MCF 10A (cell line): ENCODE measurements around the gene RHOJ. TPM values are rescaled to one million over a fixed set of nuclear protein-coding genes. Genes with fewer than 3 reads are reported as not detected.
"Not testable (repeated sequence)": the region's sequence is repeated elsewhere in the genome, so short reads cannot be mapped to it uniquely, and the experiment has no call there.

Source experiments
- BruUV-seq: library from RNA; stranded (reverse); fragments of 400-500 nt; replicated peaks from 2 replicates; lab custom pipeline; 2021; lab: Mats Ljungman, UMichigan
- CTCF ChIA-PET: fragments of 300-600 bp; sonication (Branson Sonifier 250); formaldehyde crosslinking; extraction: SDS; loops from one replicate; lab custom pipeline; 2021; ENCODE audit warnings: antibody characterized with exemption, inconsistent platforms; lab: Yijun Ruan, JAX
- POLR2A ChIA-PET: fragments of 300-600, 350-650 bp; sonication (Branson Sonifier 250); formaldehyde crosslinking; extraction: SDS; loops from one replicate; lab custom pipeline; 2020; ENCODE audit warnings: antibody characterized with exemption, inconsistent platforms; lab: Yijun Ruan, JAX
- DNase-seq: peaks from one replicate; pipeline ENCODE4 v3.0.0-alpha.2; 2018; ENCODE audit not compliant: unreplicated experiment
- H3K27ac Mint-ChIP-seq: one replicate; pipeline ENCODE4 v1.8.0; 2022; ENCODE audit warnings: mild to moderate bottlenecking, low read depth, mixed read lengths; ENCODE audit not compliant: unreplicated experiment
- H3K27me3 Mint-ChIP-seq: one replicate; pipeline ENCODE4 v1.8.0; 2022; ENCODE audit warnings: mixed read lengths; ENCODE audit not compliant: insufficient read depth, unreplicated experiment
- H3K36me3 Mint-ChIP-seq: one replicate; pipeline ENCODE4 v1.8.0; 2022; ENCODE audit warnings: mild to moderate bottlenecking, moderate library complexity, mixed read lengths; ENCODE audit not compliant: insufficient read depth, unreplicated experiment
- H3K4me1 Mint-ChIP-seq: one replicate; pipeline ENCODE4 v1.8.0; 2022; ENCODE audit warnings: mixed read lengths; ENCODE audit not compliant: insufficient read depth, unreplicated experiment
- H3K4me3 Mint-ChIP-seq: one replicate; pipeline ENCODE4 v1.8.0; 2022; ENCODE audit warnings: mild to moderate bottlenecking, moderate library complexity, mixed read lengths; ENCODE audit not compliant: unreplicated experiment
- H3K9me3 Mint-ChIP-seq: one replicate; pipeline ENCODE4 v1.8.0; 2022; ENCODE audit warnings: mixed read lengths; ENCODE audit not compliant: unreplicated experiment
- CTCF ChIP-seq: fragments of 200-600 bp; IDR thresholded peaks from one replicate; pipeline ENCODE4 v1.8.0; 2022; ENCODE audit warnings: antibody characterized with exemption, mild to moderate bottlenecking; ENCODE audit not compliant: unreplicated experiment
- intact Hi-C: fragments of 100-400 bp; cut with micrococcal nuclease; formaldehyde crosslinking; loops from 2 replicates; pipeline ENCODE4 v1.14.1; 2022
- total RNA-seq: library from RNA; stranded (reverse); gene quantifications from 2 replicates; pipeline ENCODE4 v1.2.3, GENCODE V29; 2022

The RHOJ gene
- total RNA-seq, 1 experiment from 2014 or later = not detected

- H3K27ac Mint-ChIP-seq = no peak overlapping the region
- DNase-seq = peak; percentile 56
- no peaks in the 10 kb centered on the region for H3K27me3 Mint-ChIP-seq
- peak; percentile 77 for TF ChIP-seq CTCF
- intact Hi-C loops = loop anchor here (1.0 kb wide), 4 partner anchors 102 to 1113 kb away; no protein-coding TSS in a partner anchor
- ChIA-PET POLR2A (no interaction called here), CTCF (interaction anchor here (0.5 to 6.6 kb wide), 43 partner anchors 9 to 1476 kb away, joined by 3 to 62 read pairs (median 4); no protein-coding TSS in a partner anchor)
- no peaks in the 10 kb centered on the region for H3K4me1 Mint-ChIP-seq
- no peak overlapping the region for H3K4me3 Mint-ChIP-seq
- no peaks in the 10 kb centered on the region for H3K9me3 Mint-ChIP-seq
- BruUV-seq = no TSS peak
- no peaks in the 10 kb centered on the region for H3K36me3 Mint-ChIP-seq
These were observed 72.5 kb downstream of the RHOJ start for GRCh38 chr14:63276492-63277342.

GRCh38 chr14:63277591-63278183 is 73.4 kb downstream of the RHOJ start:
- no peak for TF ChIP-seq CTCF
- ChIA-PET POLR2A (interaction anchor here (1.0 kb wide), 1 partner anchor 849 kb away, joined by 4 read pairs; no protein-coding TSS in a partner anchor), CTCF (interaction anchor here (0.5 to 6.6 kb wide), 37 partner anchors 9 to 1477 kb away, joined by 3 to 62 read pairs (median 4); no protein-coding TSS in a partner anchor)
- no peak for DNase-seq
- Mint-ChIP-seq H3K9me3 (no peaks in the 10 kb centered on the region), H3K4me1 (no peaks in the 10 kb centered on the region), H3K27me3 (no peaks in the 10 kb centered on the region), H3K36me3 (no peaks in the 10 kb centered on the region), H3K4me3 (no peak overlapping the region), H3K27ac (no peak overlapping the region)
- intact Hi-C loops = no loop called here
- no TSS peak for BruUV-seq

- H3K4me1 Mint-ChIP-seq, H3K27me3 Mint-ChIP-seq, H3K4me3 Mint-ChIP-seq, intact Hi-C loops, POLR2A ChIA-PET, H3K27ac Mint-ChIP-seq, H3K36me3 Mint-ChIP-seq, DNase-seq, H3K9me3 Mint-ChIP-seq, BruUV-seq: not testable (repeated sequence)
- CTCF ChIA-PET = interaction anchor here (0.6 to 6.6 kb wide), 6 partner anchors 29 to 1114 kb away, joined by 3 to 62 read pairs (median 4); no protein-coding TSS in a partner anchor
These were observed 75.7 kb downstream of the RHOJ start for GRCh38 chr14:63279933-63280332.

- CTCF ChIA-PET = interaction anchor here (0.6 to 1.4 kb wide), 5 partner anchors 16 to 1392 kb away, joined by 3 to 5 read pairs (median 4); no protein-coding TSS in a partner anchor
- POLR2A ChIA-PET = no interaction called here
- Mint-ChIP-seq H3K27ac (no peak overlapping the region), H3K4me3 (no peak overlapping the region), H3K27me3 (no peaks in the 10 kb centered on the region), H3K4me1 (no peaks in the 10 kb centered on the region), H3K36me3 (no peaks in the 10 kb centered on the region), H3K9me3 (no peaks in the 10 kb centered on the region)
- intact Hi-C loops = no loop called here
- no peak for TF ChIP-seq CTCF
- no TSS peak for BruUV-seq
- no peak for DNase-seq
These were observed 79.0 kb downstream of the RHOJ start for GRCh38 chr14:63282997-63283883.
